Suppressor macrophage treated with lipopolysaccharide for 4 hours (primary cell): Measurements from ENCODE around the gene SYT3.

Source experiments
- DNase-seq: peaks from one replicate; pipeline ENCODE4 v3.0.0-alpha.2; 2020

Gene SYT3

DNA sequence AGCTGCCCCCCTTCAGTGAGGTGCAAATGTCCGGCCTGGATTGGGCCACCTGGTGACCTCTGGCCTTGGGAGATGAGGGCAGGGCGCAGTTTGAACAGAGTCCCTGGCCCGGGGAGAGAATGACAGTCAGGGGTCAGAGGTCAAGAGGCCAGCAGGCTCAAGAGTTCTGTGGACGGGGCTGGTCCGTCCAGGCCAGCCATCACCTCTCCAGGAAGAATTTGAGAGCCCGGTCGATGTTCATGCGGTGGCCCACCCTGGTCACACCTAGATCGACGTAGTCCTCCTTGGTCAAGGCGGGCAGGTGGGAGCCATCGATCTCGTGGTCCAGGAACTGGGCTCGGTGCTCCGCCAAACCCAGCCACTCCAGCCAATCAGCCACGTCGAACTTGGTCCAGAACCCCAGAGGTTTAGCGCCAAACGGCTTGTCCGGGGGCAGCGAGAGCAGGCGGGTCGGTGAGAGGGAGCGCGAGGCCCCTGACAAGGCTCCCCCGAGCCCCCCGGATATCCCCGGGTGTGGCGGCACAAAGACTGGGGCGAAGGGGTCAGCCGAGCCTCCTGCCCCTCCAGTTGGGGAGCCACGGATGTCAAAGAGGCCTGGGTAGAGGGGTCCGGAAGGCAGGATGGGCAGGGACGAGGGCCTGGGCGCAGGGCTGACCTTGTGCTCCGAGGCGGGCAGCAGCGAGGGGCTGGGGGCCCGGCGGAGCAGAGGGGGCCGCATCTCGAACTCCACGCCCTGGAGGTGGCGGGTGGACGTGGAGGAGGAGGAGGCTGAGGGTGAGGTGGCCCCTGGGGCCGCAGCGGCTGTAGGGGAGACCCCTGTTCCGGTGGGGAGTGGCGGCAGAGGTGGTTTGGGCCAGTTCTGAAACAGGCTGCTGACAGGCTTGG is 22.3 kb upstream of the SYT3 start:
- DNase-seq, result no peak

DNA sequence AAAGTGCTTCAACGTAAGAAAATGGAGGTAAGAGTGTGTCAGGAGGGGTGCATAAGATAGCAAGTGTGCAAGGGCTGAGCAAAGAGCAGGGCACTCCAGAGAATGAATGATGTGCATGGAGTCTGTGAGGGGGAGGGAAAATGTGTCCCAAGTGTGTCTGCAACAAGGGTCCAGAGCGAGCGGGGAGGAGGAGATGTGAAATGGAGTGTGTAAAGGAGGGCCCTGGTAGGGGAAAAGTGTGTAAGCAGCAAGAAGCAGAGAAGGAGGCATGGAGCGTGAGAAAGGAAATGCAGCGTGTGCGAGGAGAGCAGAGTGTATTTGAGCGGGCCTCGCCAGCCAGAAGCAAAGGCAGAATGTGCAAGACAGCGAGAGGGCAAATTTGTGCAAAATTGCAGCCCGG is 21.3 kb upstream of the SYT3 start:
- DNase-seq, result no peak

DNA sequence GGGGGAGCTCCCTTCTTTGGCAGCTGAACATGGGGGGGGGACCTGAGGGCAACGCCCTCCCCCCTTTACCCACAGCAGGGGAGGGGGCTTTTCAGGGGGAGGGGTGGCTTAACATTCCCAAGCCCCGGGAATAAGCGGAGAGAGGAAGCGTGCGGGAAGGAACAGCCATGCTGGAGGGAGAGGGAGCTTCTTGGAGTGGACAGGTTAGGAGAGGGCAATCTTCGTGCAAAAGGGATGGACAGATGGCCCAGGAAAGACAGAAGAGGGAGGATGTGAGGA is 20.3 kb upstream of the SYT3 start:
- no peak for DNase-seq

DNA sequence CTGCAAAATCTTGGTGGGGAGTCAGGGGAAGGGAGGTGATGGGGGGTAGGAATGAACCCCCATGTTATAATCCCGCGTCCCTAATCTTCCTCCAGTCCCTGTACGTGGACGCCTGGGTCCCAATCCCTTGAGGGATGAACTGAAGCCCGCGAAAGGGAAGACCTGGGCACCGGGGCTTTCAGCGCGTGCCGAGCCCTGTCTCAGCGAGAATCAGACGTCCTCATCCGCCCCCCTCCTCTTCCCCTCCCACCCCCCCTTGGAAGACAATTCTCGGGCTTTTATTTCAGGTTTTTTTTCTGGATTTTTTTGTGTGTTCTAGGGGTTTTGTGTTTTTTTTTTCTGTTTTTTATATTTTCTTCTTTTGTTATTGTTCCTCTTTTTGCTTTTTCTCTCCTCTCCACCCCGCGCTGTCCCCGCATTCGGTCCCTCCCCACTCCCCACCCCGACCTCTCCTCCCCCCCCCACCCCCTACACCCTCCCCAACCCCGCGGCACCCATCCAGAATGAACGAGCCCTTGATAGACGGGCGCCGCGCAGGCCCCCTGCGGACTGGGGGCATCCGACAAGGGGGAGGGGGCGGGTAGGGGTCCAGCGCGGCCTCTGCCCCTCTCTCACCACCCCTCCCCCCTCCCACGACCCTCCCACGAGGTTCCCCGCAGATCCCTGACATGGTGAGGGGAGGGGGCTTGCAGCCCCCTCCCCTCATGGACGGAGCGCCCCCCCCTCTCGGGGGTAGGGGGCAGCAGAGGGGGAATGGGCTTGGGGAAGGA is 19.8 kb upstream of the SYT3 start:
- no peak for DNase-seq

DNA sequence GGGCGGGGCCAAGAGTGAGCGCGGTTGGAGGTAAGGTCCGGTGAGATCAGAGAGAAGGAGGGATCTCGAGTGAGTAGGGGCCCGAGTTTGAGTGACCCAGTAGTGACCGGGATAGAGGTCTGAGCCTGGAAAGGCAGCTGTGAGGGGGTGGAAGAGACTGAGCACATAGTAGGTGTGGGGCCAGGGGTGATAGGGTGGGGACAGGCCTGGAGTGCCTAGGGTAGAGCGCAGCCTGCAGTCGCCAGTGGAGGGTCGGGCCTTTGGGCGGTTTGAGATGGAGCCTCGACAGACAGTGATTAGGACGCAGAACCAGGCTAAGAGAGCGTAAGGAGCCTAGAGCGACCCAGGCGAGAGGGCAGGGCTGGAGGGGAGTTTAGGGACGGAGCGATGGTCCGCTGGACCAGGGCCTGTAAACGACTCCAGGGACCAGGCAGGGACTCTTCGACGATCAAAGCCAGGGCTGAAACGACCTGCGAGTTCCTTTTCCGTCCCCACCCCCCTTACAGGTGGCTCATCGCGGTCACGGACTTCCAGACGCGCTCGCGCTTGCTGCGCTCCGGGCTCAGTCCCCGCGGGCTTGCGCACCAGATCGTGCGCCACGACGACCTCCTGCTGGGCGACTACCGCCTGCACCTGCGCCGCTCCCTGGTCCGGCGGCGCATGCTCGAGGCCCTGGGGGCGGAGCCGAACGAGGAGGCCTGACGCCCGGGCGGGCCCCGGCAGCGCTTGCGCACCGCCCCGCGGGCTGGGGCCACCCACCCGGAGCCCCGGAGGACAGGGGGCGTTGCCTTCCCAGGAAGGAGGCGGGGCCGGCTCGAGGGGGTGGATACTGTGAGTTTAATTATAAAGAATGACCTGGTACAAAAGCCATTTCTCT is 19.0 kb upstream of the SYT3 start:
- peak; percentile 49 for DNase-seq

DNA sequence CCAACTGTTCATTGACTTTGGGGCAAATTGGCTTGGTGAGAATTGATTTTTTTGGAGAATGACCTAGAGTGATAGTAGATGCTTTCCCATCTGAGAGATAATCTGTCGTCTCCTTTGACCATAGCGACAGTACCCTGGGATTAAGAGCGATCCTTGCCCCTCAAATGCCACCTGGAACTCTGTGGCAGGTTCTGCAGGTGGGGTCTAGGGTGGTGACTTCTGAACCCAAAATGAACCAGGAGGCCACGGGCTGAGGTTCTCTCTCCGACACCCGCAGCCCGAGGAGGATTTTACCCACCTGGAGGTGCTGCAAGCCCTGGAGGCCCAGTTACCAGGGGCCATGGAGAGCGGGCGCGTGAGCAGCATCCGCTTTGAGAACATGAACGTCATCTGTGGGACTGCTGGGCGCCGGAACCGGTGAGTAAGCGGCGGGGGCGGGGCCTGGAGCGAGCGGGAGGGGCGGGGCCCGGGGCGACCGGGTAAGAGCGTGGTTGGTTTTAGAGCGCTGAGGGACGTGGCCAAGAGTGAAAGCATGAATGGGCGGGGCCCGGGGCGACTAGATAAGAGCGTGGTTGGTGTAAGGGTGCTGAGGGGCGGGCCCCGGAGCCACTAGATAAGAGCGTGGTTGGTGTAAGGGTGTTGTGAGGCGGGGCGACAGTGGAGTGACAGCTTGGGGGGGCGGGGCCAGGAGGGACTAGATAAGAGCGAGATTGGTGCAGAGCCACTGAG is 18.2 kb upstream of the SYT3 start:
- DNase-seq, result peak; percentile 91

DNA sequence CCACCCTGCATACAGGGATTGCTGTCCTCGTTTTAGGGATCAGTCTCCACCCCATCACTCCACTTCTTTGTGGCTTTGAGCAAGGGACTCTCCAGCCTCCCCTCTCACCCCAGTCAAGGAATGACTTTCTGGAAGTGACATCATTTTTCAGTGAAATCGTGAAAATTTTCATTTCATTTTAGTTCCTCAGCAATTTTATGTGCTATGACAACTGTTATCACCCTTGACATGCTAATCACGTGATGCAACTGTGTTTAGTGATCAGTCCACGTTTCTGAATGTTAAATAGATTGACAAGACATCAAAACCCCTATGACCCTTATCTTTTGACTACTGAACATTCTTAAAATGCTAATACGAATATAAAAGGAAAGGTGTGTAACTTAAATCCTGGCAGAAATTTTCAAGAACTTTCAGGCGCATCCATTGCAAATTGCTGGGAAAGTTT is 17.6 kb upstream of the SYT3 start:
- DNase-seq, result peak; percentile 9

DNA sequence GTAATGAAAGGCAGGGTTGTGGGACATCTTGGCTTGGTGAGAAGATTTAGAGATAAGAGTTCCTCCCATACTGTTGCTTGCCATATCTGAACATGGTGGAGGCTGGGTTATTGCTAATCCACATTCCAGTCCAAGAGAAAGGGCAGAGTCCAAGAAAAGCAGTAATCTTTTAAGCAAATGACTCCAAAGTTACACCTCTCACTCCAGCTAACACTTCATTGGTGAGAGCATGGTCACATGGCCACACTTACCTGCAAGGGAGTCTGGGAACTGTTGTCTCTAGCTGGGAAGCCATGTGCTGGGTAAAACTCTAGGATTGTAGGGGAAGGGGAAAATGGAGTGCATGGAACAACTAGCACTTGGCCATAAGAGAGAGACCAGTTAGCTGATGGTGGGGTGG is 15.2 kb upstream of the SYT3 start:
- no peak for DNase-seq

DNA sequence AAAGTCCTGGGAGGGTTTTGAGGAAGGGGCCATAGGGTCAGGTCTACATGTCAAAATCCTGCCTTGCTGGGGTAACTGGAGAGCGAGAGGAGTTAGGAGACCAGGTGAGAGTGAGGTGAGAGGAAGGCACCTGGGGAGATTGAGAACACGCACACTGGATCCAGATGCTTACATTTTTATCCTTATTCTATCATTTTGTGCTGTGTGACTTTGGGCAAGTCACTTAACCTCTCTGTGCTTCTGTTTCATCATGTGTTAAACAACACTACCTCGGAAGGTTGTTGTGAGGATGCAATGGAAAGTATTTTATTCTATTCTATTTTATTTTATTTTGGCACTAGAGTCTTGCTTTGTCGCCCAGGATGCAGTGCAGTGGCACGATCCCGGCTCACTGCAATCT is 13.0 kb upstream of the SYT3 start:
- no peak for DNase-seq

DNA sequence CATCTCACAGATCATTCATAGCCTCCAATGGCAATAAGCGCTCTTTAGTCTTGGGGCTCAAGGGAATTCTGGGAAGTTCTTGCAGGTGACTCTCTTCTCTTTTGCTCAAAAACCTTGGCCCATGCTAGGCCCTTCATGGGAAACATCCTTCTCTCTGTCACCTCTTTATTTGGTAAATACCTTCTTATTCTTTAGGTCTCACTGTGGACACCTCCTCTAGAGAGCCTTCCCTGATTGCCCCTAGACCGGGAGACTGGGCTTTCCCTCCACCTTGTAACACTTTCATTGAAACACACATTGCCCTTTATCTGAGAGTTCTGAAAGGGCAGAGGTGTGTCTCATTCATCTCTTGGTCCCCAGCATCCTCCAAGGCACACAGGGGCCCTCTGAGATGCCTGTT is 11.5 kb upstream of the SYT3 start:
- DNase-seq, result no peak

DNA sequence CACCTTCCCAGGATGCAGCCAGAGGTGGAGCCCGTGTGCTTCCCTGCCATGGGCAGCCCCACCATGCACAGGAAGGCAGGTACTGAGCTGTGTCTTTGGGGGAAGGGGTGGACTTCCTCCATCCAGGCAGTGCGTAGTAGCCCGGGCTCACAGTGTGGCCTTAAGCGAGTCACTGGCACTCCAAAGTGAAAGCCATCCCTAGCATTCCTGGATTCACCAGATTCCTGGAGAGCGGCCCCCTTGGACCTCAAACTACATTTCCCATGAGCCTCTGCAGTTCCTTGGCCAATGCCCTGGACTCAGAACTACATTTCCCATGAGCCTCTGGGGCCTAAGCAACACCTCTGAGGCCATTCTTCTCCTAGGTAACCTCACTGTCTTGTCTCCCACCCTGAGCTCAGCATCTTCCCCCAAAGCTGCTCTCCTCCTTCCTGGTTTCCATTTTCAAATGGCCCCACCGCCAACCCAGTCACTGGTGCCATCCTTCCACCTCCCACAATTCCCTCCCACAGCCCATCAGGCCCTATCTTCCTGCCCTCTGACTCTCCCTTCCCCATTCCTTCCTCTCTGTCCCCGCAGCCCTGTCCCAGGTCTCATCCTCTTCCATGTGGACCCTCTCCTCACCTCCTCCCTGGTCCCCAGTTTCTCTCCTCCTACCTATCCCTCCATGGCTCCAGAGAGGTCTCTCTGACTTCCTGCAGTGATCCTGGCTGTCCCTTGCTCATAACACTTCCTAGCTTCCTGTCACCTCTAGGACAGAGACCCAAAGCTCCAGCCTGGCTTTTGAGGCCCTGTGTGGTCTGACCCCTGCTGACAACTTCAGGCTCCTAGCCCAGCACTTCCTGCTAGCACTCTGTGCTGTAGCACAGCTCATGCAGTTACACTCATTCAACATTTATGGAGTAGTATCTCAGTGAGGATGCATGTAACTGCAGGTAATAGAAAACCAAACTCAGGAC is 10.0 kb upstream of the SYT3 start, which contains the start of gene C19orf81:
TSS of gene C19orf81 (plus strand) at position 13 of the 959 bp plus-strand sequence. CDS start at position 13, 0 bp downstream.
- DNase-seq, result no peak

DNA sequence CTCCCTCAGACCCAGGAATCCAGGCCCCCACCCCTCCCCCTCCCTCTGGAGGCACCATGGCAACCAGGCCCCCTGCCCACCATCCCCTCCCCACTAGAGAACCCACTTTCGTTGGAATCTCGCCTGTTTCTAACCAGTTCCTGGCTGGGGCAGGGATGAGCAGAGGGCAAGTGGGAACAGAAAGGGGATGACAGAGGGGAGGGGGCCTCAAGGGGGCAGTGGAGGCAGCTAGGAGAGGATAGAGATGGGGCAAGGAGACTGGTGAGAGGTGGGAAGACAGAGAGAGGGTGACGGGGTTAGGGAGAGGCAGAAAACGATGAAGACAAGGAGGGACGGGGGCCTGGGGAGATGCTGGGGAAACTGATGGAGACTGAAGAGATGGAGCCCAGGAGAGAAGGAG is 9.0 kb upstream of the SYT3 start:
- DNase-seq, result no peak

DNA sequence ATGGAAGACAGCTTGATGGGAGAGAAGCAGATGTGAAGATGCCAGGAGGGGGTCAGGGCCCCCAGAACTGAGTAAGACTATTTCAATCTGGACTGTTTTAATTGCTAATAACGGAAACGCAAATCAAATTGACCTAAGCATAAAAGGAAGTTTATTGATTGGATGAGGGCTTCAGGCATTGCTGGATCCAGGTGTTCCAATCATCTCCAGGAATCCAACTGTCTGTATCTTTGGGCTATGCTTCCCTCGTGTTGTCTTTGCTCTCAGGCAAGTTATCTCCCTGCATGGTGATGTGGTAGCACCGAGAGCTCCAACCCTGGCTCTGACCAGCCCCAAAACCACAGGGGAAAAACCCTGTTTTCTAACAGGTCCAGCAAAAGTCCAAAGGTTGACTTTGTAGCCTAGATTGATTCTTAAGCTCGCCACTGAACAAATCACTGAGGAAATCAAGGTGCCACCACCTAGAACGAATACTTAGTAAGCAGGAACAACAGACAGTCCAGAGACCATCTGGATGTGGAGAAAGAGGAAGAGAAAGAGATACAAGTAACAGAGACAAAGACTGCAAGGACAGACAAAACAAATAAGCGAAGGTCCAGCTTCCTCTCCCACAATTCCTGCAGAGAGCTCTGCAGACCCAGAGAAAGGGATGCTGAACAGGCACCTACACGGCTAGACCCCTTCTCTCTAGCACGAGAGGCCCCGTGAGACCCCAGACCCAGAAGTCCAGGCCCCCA is 8.4 kb upstream of the SYT3 start:
- DNase-seq, result no peak

DNA sequence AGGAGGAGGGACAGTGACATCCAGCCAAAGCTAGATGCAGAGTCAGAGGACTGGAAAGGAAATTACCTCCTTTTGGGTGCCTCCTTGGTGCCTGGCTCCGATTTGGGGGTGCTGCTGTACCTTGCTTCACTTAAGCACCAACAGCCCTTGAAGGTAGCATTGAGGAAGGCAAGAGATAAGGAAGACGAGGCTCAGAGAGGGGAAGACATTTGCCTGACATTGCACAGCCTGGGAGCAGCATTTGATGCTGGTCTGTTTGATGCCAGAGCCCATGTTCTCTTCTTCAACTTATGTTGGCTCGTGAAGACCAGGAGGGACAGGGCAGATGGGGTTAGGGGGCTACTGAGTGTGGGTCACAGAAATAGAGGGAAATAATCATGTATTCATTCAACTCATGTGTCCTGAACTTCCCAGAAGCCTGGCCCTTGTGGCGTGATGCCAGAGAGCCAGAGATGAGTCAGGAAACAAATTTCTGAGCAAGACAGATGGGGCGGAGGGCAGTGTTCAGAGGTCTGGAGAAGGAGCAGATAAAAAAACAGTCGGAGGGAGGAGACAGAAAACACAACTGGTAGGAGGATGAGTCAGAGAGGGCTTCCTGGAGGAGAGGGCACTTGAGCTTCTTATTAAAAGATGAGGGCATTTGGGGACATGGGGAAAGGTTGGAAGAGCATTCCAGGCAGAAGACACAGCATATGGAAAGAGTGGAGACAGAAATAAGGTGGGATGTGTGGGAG is 6.6 kb upstream of the SYT3 start:
- DNase-seq, result peak; percentile 8

DNA sequence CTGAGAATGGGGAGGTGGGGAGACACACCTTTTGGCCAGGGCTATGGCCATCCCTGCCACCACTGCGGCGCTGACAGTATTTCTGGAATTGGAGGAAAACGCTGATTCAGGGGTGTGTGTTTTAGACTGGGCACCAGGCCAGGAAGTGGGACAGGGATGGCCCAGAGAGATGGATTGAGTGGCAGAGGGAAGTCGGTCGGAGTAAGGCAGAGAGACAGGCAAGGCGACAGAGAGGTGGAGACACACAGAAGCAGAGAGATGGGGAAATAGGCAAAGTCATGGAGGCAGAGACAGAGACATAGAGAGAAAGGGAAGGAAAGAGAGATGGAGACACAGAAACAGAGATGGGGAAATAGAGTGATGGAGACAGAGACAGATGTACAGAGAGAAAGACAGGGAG is 5.4 kb upstream of the SYT3 start:
- DNase-seq, result no peak

DNA sequence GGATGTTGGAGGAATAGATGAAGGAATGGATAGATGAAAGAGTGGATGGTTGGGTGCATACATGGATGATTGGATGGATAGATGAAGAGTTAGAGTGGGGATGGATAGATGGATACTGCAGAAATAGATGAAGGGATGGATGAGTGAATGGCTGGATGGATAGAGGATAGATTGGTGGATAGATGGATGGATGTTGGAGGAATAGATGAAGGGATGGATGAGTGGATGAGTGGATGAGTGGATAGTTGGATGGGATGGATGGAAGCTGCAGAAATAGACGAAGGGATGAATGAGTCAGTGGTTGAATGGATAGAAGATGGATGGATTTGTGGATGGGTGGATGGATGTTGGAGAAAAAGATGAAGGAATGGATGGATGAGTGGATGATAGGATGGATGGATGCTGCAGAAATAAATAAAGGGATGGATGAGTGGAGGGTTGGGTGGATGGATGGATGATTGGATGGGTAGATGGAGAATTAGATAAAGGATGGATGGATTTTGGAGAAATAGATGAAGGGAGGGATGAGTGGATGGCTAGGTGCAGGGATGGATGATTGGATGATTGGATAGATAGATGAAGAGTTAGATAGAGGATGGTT is 4.7 kb upstream of the SYT3 start:
- DNase-seq, result no peak

DNA sequence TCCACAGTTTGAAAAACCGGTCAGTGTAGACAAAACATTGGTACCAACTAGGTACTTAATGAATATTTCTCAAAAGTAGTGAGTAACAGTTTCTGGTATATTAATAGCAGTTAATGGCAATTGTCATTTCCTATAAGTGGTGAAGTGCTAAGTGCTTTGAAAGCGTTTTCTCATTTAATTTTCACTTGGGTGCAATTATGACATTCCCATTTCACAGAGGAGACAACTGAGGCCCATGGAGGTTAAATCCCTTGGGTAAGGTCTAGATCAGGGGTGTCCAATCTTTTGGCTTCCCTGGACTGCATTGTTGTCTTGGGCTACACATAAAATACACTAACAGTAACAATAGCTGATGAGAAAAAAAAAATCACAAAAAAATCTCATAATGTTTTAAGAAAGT is 687 bp upstream of the SYT3 start:
- DNase-seq, result no peak

DNA sequence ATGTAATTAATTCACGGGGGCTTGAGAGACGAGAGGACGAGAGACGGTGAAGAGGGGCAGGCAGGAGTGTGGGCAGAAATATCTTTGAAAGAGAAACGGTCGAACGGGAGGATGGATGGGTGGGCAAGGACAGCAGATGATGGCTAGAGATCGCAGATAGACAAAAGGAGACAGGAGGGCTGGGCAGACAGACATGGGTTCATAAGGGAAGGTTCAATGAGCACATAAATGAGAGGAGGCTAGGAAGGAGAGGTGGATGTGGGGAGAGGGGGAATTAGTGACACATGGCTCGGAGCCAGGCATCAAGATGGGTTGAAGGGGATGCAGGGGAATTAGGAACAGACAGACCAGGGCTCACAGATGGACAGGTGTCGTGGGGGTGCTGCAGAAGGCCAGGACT is 1.1 kb downstream of the SYT3 start:
- no peak for DNase-seq

DNA sequence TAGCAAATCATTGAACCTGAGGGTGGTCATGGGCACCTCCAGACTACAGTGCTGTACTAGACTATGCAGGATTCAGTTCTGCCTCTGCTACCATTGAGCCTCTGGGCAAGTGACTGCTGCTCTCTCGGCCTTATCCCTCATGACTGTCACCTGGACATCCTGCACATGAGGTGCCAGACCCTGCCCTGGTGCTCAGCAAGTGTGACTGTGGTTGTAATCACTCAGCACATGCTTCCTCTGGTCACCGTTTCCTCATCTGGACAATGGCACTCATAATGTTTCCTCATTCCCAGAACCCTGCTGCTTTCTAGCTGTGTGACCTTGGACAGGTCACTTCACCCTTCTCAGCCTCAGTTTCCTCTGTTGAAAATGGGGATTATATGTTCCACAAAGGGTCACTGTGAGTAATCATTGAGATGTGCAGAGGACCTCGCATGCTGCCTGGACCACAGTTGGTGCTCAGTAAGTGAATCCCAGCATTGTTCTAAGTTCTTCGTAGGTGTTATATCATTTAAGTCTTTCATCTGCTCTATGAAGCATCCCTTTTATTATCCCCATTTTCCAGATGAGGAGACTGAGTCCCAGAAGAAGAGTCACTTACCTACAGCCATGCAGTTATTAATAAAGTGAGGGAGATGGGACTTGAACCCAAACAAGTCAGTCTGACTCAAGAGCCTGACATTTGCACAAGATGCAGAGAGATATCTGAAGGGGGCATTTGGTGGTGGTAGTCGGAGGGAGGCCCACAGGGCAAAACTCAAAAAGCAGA is 3.2 kb downstream of the SYT3 start:
- no peak for DNase-seq
